Stimulated activated CD8-positive, alpha-beta memory T cell treated with anti-CD3 and anti-CD28 coated beads, Interleukin-4, amount 100 ng/mL, for 24 hours (primary cell): ENCODE data around the gene PXMP4.
A peak's percentile ranks its signal among the peaks of the same experiment; 100 is the strongest.

ENCODE experiments used
- DNase-seq: peaks from one replicate; pipeline ENCODE4 v3.0.0-alpha.2; 2020; ENCODE audit warnings: low read depth

PXMP4 gene

DNA sequence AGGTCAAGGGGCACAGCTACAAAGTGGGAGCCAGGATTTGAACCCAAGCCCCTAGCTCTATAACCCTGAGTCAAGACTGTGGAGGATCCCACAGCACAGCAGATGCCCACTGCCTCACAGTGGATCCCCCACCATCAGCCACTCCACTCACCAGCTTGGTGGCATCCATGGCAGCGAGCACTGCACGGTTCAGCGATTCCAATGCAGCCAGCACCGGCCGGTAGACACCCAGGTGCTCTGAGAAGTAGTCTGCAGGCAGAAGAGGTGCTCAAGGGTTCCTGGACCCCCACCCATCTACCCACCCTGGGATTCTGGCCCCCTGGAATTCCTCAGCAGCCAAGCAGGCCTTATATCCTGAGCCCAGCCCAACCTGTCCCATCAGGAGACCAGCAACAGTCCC is 50.9 kb downstream of the PXMP4 start:
- DNase-seq = no peak

DNA sequence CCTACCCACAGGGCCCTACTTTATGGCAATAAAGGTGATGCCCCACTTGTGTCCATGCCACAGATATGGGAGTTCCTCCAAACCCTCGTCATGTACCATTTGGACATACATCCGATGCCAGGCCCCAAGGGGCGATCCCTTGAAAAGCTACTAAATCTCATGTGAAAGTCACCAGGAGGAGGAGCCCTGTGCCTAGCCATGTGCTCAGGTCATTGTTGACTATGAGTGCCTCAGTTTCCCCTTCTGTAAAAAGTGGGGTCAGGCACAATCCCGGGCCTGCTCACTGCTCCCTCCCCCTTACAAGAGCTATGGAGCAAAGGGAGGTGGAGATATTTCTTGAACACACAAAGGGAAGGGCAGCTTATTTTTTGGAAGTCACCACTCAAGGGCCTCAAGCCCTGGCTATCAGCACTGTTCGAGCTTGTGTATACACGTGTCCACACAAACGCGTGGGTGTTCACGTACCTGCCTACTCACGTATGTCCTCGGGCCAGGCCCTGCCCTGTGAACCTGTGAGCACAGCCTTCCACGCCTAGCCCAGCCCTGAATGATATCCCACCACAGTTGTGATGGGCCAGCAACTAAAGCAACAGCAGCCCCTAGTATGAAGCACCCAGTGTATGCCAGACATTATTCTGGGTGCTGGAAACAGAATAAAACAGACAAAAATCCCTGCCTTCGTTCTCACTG is 51.5 kb downstream of the PXMP4 start:
- no peak for DNase-seq

DNA sequence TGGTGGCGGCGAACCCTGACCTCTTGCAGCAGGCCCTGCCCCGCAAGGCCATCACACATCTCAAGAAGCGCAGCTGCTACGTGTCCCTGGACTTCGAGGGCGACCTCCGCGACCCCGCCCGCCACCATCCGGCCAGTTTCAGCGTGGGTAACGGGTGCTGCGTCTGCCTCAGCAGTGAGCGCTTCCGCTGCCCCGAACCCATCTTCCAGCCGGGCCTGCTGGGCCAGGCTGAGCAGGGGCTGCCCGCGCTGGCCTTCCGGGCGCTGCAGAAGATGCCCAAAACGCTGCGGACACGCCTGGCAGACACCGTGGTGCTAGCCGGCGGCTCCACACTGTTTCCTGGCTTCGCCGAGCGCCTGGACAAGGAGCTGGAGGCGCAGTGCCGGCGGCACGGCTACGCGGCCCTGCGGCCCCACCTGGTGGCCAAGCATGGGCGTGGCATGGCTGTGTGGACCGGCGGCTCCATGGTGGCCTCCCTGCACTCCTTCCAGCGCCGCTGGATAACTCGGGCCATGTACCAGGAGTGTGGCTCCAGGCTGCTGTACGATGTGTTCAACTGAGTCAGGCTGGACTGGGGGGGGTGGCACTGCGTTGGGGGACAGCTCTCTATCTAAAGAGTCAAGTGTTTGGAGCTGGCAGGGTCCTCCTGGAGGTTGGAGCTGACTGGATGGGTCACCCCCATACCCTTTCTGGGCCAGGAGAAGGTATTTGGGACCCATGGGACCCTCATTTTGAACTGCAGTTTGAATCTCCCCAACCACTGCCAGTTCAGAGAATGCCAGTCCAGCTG is 52.2 kb downstream of the PXMP4 start:
- DNase-seq = peak; percentile 62

DNA sequence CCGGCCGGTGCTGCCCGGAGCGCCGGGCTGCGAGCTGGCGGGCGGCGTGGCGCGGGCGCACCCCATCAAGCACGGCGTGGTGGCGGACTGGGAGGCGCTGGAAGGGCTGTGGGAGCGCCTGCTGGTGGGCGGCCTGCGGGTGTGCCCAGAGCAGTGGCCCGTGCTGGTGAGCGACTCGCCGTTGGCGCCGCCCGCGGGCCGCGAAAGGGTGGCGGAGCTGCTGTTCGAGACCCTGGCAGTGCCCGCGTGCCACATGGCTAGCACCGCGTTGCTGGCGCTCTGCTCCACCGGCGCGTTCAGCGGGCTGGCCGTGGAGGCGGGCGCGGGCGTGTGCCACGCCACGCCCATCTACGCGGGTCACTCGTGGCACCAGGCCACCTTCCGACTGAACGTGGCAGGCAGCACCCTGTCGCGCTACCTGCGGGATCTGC is 52.9 kb downstream of the PXMP4 start:
- DNase-seq = peak; percentile 30

DNA sequence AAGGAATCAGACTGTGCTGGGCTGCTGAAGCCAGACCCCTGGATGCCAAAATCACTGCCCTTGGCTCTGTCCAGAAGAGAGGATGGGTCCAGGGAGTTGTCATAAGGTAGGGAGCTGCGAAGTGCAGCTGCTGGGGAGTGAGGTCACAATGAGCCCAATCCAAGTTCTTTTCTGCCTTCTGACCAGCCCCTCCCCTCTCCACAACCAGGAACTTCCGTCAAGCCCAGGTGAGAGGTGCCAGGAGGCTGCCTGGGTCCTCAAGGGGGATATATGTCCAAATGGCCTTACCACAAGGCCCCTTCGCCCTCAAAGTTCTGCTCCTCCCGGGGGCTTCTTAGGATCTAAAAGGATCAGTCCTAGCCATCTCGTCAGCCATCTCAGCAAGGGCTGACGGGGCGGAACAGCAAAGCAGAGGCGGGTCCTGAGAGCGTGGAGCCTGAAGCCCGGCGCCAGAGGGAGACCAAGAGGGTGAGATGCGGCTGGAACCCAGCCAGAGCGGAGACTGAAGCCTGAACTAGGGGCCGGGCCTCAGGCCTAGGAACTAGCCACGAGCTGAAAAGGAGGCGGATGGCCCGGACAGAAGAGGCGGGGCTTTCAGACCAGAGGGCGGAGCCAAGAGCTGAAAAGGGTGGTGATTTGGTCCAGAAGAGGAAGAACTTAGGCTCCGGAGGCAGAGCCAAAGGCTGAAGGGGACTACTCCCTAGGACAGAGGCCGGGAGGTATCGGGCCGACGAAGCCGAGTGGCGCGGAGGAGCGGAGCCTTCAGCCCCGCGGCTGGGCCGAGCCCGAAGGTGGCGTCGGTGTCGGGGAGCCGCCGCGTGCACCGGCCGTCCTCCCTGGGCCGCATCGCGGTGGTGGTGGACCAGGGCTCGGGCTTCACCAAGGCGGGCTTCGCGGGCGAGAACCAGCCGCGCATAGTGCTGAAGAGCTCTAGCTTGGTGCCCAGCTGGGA is 53.5 kb downstream of the PXMP4 start, which contains the start of gene ACTL10:
TSS of gene ACTL10 (plus strand) at position 651 of the 952 bp plus-strand sequence. CDS start 555 bp downstream, outside the sequence.
- peak; percentile 80 for DNase-seq

DNA sequence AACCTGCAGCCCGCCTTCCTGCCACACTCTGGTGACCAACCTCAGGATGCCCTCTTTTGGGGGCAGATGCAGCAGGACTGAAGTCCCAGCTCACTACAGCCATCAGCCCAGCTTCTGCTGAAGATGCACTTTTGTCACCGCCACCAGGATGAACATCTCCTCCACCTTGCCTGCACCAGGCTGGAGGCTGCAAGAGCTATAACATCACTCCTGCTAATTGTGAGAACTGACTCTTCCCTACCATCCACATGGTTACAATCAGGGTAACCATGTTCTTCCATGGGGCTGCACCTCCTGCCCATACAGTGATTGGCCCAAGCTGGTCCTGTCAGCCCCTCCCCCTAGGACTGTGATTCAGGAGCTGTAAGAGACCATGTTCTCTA is 55.4 kb downstream of the PXMP4 start:
- DNase-seq = no peak

DNA sequence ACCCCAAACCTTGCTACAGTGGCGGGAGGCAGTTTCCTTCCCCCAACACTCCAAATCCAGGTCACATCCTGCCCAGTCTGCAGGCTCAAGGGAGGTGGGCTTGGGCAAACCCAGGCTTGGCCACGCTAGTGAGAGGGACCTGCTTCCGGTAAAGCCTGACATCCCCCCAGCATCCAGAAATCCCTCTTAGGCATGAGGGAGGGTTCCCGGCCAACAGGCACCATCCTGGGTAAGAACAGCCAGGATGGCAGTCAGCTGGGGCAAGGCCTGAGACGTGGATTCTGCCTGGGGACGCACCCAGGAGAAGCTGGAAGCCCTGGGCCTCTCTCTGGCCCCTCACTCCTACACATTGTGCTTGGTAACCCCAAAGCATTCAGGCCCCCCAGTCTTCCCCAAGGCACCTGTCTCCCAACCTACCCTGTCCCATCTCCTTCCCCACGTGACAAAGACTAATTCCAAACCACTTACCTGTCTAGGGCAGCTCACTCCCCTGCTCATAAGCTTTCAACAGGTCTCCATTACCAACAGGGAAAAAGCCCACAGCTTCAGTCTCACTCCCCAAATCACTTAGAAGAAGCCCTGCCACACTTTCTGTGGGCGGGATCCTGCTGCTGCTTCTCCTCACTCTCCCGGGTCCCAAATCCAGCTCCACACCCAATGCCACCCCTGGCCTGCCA is 55.9 kb downstream of the PXMP4 start:
- DNase-seq = no peak

DNA sequence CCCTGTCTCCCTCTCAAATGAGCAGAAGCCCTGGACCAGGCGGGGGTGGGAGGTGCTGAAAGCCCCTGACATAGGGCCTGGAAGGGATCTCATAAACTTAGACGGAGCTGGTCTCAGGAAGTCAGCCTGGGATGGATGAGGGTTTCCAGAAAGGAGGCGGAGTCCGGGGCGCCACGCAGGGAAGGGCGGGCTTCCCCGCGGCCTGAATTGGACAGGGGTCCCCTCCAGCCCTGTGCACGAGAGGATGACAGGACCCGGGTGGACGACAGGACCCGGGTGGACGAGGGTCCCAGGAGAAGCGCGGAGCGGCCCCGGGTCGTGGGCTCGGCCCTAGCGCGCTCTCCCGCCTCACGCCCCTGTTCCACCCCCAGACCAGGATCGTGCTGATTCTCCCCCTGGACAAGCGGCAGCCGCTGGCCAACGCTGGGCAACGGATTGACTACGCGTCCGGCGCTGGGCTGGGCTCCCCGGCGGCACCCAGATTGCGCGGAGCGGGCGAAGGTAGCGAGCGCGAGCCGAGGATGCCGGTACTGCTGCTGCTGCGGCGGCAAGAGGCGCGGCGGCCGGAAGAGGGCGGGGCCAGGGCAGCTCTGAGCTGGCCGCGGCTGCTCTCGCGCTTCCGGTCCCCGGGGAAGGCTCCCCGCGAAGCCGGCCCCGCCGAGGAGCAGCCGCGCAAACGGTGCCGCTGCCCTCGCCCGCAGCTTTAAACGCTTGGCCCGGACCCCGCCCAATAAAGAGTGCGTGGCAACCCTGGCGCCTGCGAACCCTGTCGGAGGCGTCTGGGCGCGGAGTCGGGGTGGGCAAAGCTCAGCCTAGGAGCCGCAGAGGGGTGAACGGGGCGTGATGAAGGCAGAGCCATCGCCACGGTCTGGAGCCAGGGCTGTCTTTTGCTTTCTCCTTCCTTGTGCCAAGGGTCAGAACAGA is 56.7 kb downstream of the PXMP4 start:
- peak; percentile 79 for DNase-seq

DNA sequence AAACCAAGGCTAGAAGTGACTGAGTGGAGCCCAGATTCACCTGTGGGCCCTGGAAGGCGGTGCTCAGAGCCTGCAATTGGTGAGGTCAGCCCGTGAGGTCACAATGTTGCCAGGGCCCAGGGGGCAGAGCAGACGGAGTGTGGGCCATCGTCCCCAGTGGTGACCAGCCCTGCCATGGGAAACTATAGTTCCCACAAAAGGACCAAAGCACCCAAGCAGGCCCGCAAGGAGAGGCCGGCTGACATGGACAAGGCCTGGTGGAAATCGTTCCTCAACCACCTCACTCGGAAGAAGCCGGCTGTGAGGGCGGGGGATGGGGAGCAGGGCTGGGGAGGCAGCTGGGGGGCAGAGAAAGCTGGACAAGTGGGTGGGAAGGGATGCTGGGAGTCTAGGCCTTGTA is 57.9 kb downstream of the PXMP4 start, which contains the start of gene C20orf144:
TSS of gene C20orf144 (plus strand) at position 156 of the 400 bp plus-strand sequence. CDS start at position 175, 19 bp downstream.
- no peak for DNase-seq

DNA sequence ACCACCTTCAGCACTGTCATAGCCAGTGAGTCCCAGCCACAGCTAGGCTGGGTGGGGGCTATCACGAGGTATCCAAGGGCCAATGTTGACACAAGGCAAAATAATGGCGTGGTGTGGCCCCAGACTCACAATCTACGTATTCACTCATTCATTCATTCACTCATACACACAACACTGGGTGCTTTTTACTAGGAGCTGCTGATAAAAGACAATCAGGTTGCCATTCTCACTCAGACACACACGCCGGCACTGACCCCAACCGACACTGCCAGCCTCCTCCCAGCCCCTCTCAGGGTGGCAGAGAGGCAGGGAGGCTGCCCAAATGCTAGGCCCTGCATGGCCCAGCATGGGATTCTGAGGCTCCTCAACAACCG is 59.4 kb downstream of the PXMP4 start:
- no peak for DNase-seq

DNA sequence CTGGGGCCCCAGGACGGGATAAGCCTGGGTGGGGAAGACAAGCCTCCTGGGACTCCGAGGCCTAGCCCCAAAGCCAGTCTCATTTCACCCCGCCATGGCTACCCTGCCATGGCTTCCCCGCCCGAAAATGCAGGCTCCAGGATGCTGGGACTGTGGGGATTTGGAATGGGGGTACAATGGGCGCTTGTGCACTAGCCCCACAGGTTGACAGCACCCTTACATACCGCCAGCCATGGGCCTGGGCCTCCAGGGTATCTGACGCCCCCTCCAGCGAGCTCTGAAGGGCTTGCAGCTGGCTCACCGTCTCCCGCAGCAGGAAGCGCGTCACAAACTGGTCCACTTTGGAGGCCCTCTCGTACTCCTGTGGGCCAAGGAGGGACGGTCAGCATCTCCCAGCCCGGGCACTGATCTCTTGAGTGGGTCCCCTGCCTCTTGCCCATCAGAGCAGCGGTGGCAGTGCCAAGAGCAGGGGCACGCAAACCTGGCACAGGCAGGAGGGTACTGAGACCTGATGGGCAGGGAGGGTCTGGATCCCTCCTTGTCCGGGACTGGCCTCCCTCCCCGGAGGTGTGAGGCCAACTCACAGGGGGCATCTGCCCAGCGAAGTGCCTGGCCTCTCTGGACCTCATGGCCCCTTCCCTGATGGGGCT is 60.0 kb downstream of the PXMP4 start:
- DNase-seq = no peak

DNA sequence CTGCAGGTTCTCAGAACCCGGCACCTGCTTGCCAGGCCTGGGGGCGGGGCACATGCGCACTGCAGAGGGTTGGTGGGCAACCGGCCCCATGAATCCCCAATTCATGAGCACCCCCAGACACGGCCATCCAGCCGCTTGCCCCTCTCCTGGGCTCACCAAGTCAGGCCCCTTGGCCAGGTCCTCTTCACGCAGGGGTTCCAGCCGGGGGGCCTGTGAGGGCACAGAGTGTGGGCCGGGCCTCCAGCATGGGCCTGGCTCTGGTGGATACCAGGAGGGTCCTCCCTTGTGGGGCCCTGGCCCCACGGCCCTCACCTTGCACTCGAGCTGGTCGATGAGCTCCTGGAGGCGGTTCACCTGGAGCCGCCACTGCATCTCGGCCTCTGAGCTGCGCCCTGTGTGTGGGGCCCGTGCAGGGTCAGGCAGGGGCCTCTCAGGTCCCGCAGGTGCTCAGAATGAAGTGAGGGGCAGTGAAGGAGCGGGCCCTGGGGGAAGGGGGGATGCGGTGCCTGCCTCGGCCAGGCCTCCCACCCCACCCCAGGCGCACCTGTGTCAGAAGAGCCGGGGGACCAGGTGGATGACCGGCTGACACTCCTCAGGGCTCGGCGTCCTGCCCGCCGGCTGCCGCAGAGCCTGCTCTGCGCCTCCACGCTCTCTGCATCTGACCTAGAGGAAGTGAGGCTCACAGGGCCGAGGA is 60.6 kb downstream of the PXMP4 start:
- no peak for DNase-seq

DNA sequence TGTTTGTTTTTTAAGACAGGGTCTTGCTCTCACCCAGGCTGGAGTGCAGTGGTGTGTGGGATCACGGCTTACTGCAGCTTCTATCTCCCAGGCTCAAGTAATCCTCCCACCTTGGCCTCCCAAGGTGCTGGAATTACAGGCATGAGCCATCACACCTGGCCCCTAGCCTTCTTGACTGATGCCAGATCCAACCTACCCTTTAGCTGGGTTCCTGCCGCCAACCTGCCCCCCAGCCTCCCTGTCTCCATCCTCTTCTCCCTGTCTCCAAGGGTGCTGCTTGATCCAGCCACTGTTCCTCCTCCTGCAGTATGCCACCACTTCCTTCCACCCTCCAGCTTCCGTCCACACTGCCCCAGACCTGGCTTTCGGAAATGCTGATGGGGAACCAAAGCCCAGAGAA is 61.2 kb downstream of the PXMP4 start:
- no peak for DNase-seq

DNA sequence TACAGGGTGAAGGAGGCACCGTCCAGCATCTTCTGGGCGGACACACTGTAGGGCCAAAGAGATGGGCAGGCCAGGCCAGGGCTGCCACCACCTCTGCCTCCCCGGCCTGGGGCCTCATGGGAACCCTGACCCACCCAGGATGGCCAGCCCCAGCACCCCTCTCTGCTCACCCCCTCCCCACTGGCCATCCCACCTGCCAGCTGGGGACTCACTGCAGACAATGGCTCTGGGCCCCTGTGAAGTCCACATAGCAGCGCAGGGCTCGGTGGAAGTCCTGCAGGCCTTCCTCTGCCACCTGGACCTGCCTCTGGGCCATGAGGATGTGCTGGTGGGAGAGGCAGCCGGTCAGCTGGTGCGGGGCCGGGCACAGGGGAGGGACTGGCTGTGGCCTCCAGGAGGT is 61.6 kb downstream of the PXMP4 start:
- no peak for DNase-seq

DNA sequence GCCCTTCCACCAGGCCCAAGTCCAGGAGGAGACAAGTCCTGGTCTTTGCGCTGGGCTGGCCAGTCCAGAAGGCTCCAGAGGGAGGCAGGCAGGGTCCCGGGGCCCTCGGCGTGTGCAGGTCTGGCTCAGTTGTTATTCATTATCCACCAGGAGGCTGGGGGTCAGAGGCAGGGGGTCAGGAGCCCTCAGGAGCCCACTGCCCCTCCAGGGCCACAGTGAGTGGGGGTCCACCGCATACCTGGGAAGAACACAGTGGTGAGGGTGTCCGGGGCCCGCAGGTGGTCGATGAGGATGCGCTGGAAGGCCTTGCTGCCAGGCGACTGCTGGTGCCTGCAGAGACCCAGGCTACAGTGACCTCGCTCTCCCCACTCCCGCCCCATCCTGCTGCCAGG is 62.4 kb downstream of the PXMP4 start:
- DNase-seq = no peak

DNA sequence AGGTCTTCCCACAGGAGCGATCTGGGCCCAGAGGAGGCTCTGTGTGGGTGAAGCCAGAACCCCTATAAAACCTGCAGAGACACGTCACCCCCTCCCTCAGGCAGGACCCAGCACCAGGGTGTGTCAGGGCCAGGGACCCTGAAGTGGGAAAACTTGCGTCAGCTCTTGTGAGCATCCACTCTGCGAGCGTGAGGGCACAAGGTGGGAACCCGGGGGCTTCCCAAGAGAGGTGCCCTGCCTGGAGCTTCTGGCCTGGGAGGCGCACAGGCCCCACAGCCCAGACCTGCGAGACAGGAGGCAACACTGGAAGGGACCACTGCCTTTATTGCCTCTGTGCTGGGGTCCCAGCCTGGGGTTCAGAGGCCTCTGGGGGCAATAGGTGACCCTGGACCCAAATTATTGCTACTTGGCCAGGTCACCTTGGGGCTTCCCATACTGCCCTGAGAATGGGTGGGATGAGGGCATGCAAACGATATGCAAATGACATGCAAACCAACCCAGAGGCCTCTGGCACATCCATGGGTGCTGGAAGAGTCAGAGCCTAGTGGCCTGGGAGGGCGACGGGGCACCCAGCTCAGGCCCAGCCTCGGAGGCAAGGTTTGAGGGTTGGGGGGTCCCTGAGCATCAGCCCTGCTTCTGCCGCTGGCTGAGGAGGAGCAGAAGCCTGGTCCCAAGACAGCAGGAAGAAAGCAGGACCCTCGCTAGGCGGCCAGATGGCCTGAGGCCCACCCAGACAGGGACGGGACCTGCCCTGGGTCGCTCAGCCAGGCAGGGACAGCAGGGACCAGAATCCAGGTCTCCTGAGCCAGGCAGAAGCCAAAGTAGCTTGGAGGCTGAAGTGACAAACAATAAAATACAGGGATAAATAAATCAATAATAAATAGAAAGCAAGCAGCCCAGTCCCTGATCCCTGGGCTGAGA is 63.1 kb downstream of the PXMP4 start:
- no peak for DNase-seq

DNA sequence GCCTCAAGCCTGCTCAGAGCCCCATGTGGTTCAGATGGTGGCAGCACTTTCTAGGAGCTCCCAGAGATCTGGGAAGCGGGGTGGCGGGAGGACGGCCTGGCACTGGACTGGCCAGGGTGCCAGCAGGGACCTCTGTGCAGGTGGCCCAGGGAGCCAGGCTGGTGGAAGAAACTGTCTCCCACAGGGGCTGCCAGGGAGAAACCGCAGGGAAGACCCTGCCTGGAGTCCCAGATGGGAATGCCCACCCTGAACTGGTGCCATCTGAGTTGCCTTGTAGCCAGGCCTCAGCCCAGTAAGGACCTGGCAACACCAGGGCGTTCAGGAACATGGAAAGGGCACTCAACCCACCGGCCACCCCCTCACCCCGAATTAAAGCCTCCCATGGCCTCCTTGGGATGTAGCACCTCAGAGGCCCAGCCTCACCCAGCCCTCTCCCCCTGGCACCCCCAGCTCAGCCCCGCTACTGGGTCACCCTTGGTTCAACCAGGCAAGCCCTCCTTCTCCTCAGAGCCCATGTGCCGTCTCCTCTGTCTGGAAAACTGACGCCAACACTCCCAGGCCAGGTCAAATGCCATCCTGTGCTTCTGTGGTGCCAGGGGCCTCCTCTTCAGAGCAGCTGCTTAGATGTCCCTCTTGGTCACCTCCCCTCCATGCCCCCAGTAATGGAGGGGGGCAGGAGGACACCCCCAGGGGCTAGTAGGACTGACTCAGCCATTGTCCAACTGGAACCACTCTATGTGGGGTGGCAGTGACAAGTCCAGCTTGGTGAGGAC is 63.9 kb downstream of the PXMP4 start:
- no peak for DNase-seq

DNA sequence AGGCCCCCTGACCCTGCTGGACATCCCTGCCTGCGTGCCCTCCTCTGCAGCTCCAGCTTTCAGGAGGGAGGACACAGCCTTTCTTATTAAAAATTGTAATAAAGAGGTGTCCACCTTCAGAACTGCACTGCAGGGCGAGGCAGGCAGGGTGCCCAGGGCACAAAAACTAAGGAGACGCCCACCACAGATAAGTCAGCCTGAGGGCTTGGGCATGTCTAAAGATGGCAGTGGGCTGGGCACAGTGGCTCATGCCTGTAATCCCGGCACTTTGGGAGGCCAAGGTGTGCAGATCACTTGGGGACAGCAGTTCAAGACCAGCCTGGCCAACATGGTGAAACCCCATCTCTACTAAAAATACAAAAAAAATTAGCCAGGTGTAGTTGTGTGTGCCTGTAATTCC is 64.9 kb downstream of the PXMP4 start:
- DNase-seq = no peak
